ENCODE data around the gene DIP2B. TPM values are rescaled to one million over a fixed set of nuclear protein-coding genes. Genes with fewer than 3 reads are reported as not detected.

Gene DIP2B
- total RNA-seq, 1 donor from 2014 or later, result 28.6 TPM

- H3K27ac ChIP-seq, result no peak overlapping the region
- H3K36me3 ChIP-seq, result peaks cover 3% of the 10 kb centered on the region
- no peak for TF ChIP-seq CTCF (IDR thresholded peaks at IDR 0.05)
- H3K4me1 ChIP-seq, result no peaks in the 10 kb centered on the region
- no peaks in the 10 kb centered on the region for H3K27me3 ChIP-seq
- H3K9me3 ChIP-seq, result no peaks in the 10 kb centered on the region
- ATAC-seq (no peak), DNase-seq (no peak)
- H3K4me3 ChIP-seq, result no peak overlapping the region
- intact Hi-C loops (cut with DNase I), result no loop called here
Measured at GRCh38 chr12:50655374-50655921, 150.7 kb downstream of the DIP2B start.

DNA sequence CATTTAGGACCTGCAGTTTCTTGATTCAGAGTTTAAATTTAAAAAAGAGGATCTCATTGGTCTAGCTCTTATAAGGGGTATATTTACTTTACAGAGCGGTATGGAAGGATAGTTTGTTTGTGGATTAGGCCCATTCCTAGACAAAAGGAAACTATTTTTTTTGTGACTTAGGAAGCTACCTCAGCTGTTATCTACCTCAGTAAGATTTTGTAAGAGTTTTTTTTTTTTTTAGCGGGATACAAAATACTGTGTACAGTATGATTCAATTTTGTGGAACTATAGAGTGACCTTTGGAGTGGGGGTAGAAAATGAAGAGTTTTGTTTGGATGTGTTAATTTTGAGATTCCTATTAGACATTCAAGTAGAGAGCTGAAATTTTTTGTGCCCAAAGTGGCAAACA is 154.5 kb downstream of the DIP2B start:
- ATAC-seq (no peak), DNase-seq (no peak)
- Histone ChIP-seq H3K4me1 (no peaks in the 10 kb centered on the region), H3K36me3 (peaks cover 23% of the 10 kb centered on the region), H3K9me3 (no peaks in the 10 kb centered on the region), H3K4me3 (no peak overlapping the region), H3K27me3 (no peaks in the 10 kb centered on the region), H3K27ac (no peak overlapping the region)
- intact Hi-C loops (cut with DNase I), result no loop called here
- no peak for TF ChIP-seq CTCF (IDR thresholded peaks at IDR 0.05)

- H3K4me3 ChIP-seq, result no peak overlapping the region
- no peaks in the 10 kb centered on the region for H3K4me1 ChIP-seq
- H3K27ac ChIP-seq, result no peak overlapping the region
- TF ChIP-seq CTCF (IDR thresholded peaks at IDR 0.05), result no peak
- no peaks in the 10 kb centered on the region for H3K27me3 ChIP-seq
- DNase-seq, result no peak
- no peak for ATAC-seq
- H3K9me3 ChIP-seq, result no peaks in the 10 kb centered on the region
- H3K36me3 ChIP-seq, result peaks cover 23% of the 10 kb centered on the region
- intact Hi-C loops (cut with DNase I), result no loop called here
Measured at GRCh38 chr12:50659690-50660424, 155.1 kb downstream of the DIP2B start.

DNA sequence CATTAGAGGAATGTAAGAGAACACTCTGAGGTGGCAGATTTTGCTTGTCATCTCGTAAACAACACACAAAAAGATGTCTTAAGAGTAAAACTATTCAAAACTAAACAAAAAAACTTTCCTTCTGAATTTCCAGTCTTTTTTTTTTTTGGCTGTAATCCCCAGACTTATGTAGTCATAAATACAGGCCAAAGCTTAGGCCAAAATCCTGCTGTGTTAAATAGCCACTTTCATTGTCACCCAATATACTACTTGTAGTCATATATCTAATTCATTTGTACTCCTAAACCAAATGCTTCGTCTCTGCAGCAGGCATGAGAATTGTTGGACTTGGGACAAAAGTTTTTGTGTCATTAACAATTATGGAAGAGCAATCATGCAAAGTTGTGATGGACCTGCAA is 155.6 kb downstream of the DIP2B start:
- Histone ChIP-seq H3K27ac (no peak overlapping the region), H3K27me3 (no peaks in the 10 kb centered on the region), H3K36me3 (peaks cover 23% of the 10 kb centered on the region), H3K4me3 (no peak overlapping the region), H3K9me3 (no peaks in the 10 kb centered on the region), H3K4me1 (no peaks in the 10 kb centered on the region)
- no peak for ATAC-seq
- no peak for TF ChIP-seq CTCF (IDR thresholded peaks at IDR 0.05)
- intact Hi-C loops (cut with DNase I), result no loop called here
- no peak for DNase-seq

- ATAC-seq, result no peak
- no peaks in the 10 kb centered on the region for H3K27me3 ChIP-seq
- no peak overlapping the region for H3K4me3 ChIP-seq
- H3K27ac ChIP-seq, result no peak overlapping the region
- H3K36me3 ChIP-seq, result peaks cover 23% of the 10 kb centered on the region
- H3K9me3 ChIP-seq, result no peaks in the 10 kb centered on the region
- intact Hi-C loops (cut with DNase I), result no loop called here
- TF ChIP-seq CTCF (IDR thresholded peaks at IDR 0.05), result no peak
- no peaks in the 10 kb centered on the region for H3K4me1 ChIP-seq
- no peak for DNase-seq
Measured at GRCh38 chr12:50661300-50662115, 156.7 kb downstream of the DIP2B start.
